ENCODE measurements around the gene IFI27L2. TPM values are rescaled to one million over a fixed set of nuclear protein-coding genes. Genes with fewer than 3 reads are reported as not detected.

Gene IFI27L2
- total and polyA plus RNA-seq, 8 donors, result 4.9 to 133 (median 43.3) TPM

GRCh38 chr14:94165744-94166143, 36.3 kb upstream of the IFI27L2 start:
- H3K9me3 ChIP-seq, result no peaks in the 10 kb centered on the region
- 83 to 89% (median 86%) methylated on average over 3 of the region's 3 CpGs for WGBS, 5 donors
- H3K4me3 ChIP-seq, result no peak overlapping the region
- intact Hi-C loops (cut with DNase I; ENCODE audit: low total_unique reads), result no loop called here
- H3K27me3 ChIP-seq, result peaks cover 0 to 22% (median 7%) of the 10 kb centered on the region in 3 donors
- H3K27ac ChIP-seq, result no peak overlapping the region
- no peaks in the 10 kb centered on the region for H3K36me3 ChIP-seq
- H3K4me1 ChIP-seq, result peaks cover 11 to 24% (median 18%) of the 10 kb centered on the region in 4 donors
- TF ChIP-seq POLR2AphosphoS5 (IDR thresholded peaks at IDR 0.05), result no peak
- no peak for TF ChIP-seq EP300 (IDR thresholded peaks at IDR 0.05)
- TF ChIP-seq POLR2A (IDR thresholded peaks at IDR 0.05), result no peak
- TF ChIP-seq CTCF (IDR thresholded peaks at IDR 0.05), result no peak
- DNase-seq, result no peak

GRCh38 chr14:94164685-94165431, 35.5 kb upstream of the IFI27L2 start:
- H3K36me3 ChIP-seq, result no peaks in the 10 kb centered on the region
- H3K4me1 ChIP-seq, result peaks cover 11 to 24% (median 18%) of the 10 kb centered on the region in 4 donors
- H3K27ac ChIP-seq, result no peak overlapping the region
- peaks cover 0 to 19% (median 7%) of the 10 kb centered on the region in 3 donors for H3K27me3 ChIP-seq
- 25 to 34% (median 34%) methylated on average over 20 to 26 of the region's 26 CpGs for WGBS, 5 donors
- intact Hi-C loops (cut with DNase I; ENCODE audit: low total_unique reads), result no loop called here
- H3K4me3 ChIP-seq, result no peak overlapping the region
- peak in 1 of 2 donors; percentile 36 for DNase-seq
- no peaks in the 10 kb centered on the region for H3K9me3 ChIP-seq
- TF ChIP-seq POLR2AphosphoS5 (IDR thresholded peaks at IDR 0.05) (peak in 1 of 3 donors; percentile 20), CTCF (IDR thresholded peaks at IDR 0.05) (no peak), EP300 (IDR thresholded peaks at IDR 0.05) (no peak), POLR2A (IDR thresholded peaks at IDR 0.05) (no peak)

- Histone ChIP-seq H3K36me3 (no peaks in the 10 kb centered on the region), H3K9me3 (no peaks in the 10 kb centered on the region), H3K4me3 (no peak overlapping the region), H3K27ac (no peak overlapping the region), H3K27me3 (peaks cover 0 to 19% (median 7%) of the 10 kb centered on the region in 3 donors), H3K4me1 (peaks cover 11 to 24% (median 18%) of the 10 kb centered on the region in 4 donors)
- WGBS, 5 donors, result 64 to 78% (median 74%) methylated on average over 5 of the region's 5 CpGs
- no peak for DNase-seq
- intact Hi-C loops (cut with DNase I; ENCODE audit: low total_unique reads), result no loop called here
- TF ChIP-seq CTCF (IDR thresholded peaks at IDR 0.05), result no peak
- no peak for TF ChIP-seq EP300 (IDR thresholded peaks at IDR 0.05)
- TF ChIP-seq POLR2AphosphoS5 (IDR thresholded peaks at IDR 0.05), result no peak
- TF ChIP-seq POLR2A (IDR thresholded peaks at IDR 0.05), result no peak
Measured at GRCh38 chr14:94163796-94164195, 34.4 kb upstream of the IFI27L2 start.

GRCh38 chr14:94162466-94162865, 33.1 kb upstream of the IFI27L2 start:
- 74 to 83% (median 80%) methylated on average over 5 of the region's 5 CpGs for WGBS, 5 donors
- Histone ChIP-seq H3K36me3 (no peaks in the 10 kb centered on the region), H3K9me3 (no peaks in the 10 kb centered on the region), H3K4me1 (peaks cover 11 to 24% (median 18%) of the 10 kb centered on the region in 4 donors), H3K27ac (no peak overlapping the region), H3K4me3 (no peak overlapping the region), H3K27me3 (peaks cover 0 to 19% (median 7%) of the 10 kb centered on the region in 3 donors)
- DNase-seq, result no peak
- intact Hi-C loops (cut with DNase I; ENCODE audit: low total_unique reads), result no loop called here
- no peak for TF ChIP-seq CTCF (IDR thresholded peaks at IDR 0.05)
- no peak for TF ChIP-seq EP300 (IDR thresholded peaks at IDR 0.05)

Measured in stomach (tissue), 9 donors.